HL-60 (cell line): ENCODE data around the gene PKP3.

Experiments
- DNase-seq, 2 experiments: peaks; one replicate each; pipeline ENCODE4 v3.0.0-alpha.2; 2010 to 2020; ENCODE audit warnings: low read depth in 1 of 2, low spot score in 1 of 2
- H3K27ac ChIP-seq: fragments of 250-450 bp; sonication (Bioruptor Pico); replicated peaks from 2 replicates; pipeline ENCODE4 v1.5.1; 2020; ENCODE audit warnings: mild to moderate bottlenecking, moderate library complexity
- H3K27me3 ChIP-seq: fragments of 250-450 bp; sonication (Bioruptor Pico); 2 replicates; pipeline ENCODE4 v1.5.1; 2021; ENCODE audit warnings: mild to moderate bottlenecking, moderate library complexity; ENCODE audit not compliant: insufficient read depth, poor library complexity, severe bottlenecking
- H3K4me3 ChIP-seq: replicated peaks from 2 replicates; pipeline ENCODE4 v1.5.1; 2011; ENCODE audit warnings: mild to moderate bottlenecking, control low read depth, low read length; ENCODE audit not compliant: insufficient read depth
- CTCF ChIP-seq: IDR thresholded peaks from one replicate; pipeline ENCODE4 v1.5.1; 2011; ENCODE audit warnings: low read length, control low read depth, inconsistent platforms; ENCODE audit not compliant: insufficient read depth
- GABPA ChIP-seq: IDR thresholded peaks from 2 replicates; pipeline ENCODE4 v1.6.1; 2012; ENCODE audit warnings: low read depth
- POLR2AphosphoS5 ChIP-seq: IDR thresholded peaks from 2 replicates; pipeline ENCODE4 v1.6.1; 2012; ENCODE audit warnings: low read depth
- SPI1 ChIP-seq: IDR thresholded peaks from 2 replicates; pipeline ENCODE4 v1.6.1; 2012; ENCODE audit warnings: low read depth, mild to moderate bottlenecking, borderline replicate concordance
- TF ChIP-seq, protein P1 (sequence below): IDR thresholded peaks from 2 replicates; pipeline ENCODE4 v1.6.1; 2012; ENCODE audit warnings: low read depth; ENCODE audit not compliant: insufficient replicate concordance

The PKP3 gene

GRCh38 chr11:370070-370941 lies 23.7 kb upstream of the PKP3 start:
- DNase-seq, result no peak
- H3K4me3 ChIP-seq, result no peak overlapping the region

GRCh38 chr11:371051-371450 lies 23.0 kb upstream of the PKP3 start:
- Histone ChIP-seq H3K4me3 (no peak overlapping the region), H3K27me3 (peaks cover 44% of the 10 kb centered on the region), H3K27ac (no peak overlapping the region)
- TF ChIP-seq SPI1 (no peak), GABPA (no peak)
- DNase-seq, result no peak

More at GRCh38 chr11:370070-370941, 23.7 kb upstream of the PKP3 start:
- TF ChIP-seq SPI1, result no peak
- no peak for TF ChIP-seq POLR2AphosphoS5
- TF ChIP-seq CTCF, result no peak
- TF ChIP-seq GABPA, result no peak
- TF ChIP-seq, protein P1, sequence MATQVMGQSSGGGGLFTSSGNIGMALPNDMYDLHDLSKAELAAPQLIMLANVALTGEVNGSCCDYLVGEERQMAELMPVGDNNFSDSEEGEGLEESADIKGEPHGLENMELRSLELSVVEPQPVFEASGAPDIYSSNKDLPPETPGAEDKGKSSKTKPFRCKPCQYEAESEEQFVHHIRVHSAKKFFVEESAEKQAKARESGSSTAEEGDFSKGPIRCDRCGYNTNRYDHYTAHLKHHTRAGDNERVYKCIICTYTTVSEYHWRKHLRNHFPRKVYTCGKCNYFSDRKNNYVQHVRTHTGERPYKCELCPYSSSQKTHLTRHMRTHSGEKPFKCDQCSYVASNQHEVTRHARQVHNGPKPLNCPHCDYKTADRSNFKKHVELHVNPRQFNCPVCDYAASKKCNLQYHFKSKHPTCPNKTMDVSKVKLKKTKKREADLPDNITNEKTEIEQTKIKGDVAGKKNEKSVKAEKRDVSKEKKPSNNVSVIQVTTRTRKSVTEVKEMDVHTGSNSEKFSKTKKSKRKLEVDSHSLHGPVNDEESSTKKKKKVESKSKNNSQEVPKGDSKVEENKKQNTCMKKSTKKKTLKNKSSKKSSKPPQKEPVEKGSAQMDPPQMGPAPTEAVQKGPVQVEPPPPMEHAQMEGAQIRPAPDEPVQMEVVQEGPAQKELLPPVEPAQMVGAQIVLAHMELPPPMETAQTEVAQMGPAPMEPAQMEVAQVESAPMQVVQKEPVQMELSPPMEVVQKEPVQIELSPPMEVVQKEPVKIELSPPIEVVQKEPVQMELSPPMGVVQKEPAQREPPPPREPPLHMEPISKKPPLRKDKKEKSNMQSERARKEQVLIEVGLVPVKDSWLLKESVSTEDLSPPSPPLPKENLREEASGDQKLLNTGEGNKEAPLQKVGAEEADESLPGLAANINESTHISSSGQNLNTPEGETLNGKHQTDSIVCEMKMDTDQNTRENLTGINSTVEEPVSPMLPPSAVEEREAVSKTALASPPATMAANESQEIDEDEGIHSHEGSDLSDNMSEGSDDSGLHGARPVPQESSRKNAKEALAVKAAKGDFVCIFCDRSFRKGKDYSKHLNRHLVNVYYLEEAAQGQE, result no peak
- H3K27ac ChIP-seq, result no peak overlapping the region
- H3K27me3 ChIP-seq, result peaks cover 46% of the 10 kb centered on the region

DNA sequence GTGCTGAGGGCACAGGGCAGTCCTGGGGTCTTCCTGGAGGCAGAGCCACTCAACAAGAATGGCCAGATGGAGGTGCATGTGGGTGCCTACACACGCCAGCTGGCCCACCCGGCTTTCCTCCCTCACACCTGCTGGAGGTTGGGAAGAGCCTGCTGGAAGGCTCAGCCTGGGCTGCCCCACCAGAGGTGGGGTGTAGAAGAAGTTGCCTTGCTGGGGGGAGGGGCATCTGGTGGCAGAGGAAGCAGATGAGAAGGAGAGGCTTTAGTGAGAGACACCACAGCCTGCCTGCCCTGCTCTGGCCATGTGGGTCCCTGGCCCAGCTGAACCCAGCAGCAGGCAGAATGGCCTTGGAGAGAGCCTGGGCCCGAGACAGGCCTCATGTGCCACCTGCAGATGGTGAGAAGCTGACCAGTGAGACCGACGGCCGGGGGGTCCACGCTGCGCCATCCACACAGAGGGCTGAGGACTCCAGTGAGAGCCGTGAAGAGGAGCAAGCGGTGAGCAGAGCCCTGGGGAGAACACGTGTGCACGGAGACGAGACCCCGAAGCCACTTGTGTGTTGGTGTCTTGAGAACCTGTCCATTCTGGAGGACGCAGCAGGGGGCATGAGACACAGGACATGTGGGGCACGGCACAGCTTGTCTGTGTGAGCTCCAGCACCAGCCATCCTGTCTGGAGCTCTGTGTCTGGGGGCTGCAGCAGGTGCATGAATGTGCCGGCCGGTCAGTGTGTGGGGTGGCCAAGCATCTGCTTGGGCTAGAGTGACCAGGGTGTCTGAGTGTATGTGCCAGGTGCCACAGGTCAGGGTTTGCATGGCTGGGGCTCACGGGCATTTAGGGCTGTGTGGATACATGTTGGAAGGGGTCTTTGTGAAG lies 22.1 kb upstream of the PKP3 start:
- DNase-seq, result no peak
- H3K27ac ChIP-seq, result no peak overlapping the region
- TF ChIP-seq, protein P1, result no peak
- no peak overlapping the region for H3K4me3 ChIP-seq
- H3K27me3 ChIP-seq, result peaks cover 39% of the 10 kb centered on the region

DNA sequence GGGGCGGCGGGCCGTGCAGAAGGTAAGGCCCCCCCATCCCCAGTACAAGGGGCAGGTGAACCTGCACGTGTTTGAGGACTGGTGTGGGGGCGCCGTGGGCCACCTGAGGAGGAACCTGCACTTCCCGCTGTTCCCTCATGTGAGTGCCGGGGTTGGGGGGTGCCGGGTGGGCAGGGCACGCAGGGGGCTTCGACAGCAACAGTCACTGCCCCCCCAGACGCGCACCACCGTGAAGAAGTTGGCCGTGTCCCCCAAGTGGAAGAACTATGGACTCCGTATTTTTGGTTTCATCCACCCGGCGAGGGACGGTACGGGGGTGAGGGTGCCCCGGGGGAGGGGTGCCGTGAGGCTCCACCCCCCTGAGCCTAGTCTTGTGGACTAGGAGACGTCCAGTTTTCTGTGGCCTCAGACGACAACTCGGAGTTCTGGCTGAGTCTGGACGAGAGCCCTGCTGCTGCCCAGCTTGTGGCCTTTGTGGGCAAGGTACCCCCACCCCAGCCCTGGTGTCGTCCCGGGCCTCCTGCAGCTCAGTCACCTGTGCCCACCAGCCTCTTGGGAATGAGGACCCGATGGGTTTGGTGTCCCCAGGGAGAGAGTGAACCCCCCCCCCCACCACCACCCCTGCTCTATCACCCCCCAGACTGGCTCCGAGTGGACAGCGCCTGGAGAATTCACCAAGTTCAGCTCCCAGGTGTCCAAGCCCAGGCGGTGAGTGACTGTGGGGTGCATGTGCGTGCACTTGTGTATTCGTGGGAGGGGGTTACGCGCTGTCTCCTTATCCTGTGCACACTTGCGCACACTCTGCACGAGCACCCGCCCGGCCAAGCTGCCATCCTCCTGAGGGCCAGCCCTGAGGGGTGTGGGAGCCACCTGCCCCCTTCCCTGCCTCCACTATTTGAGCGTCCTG lies 20.9 kb upstream of the PKP3 start:
- TF ChIP-seq, protein P1, result no peak
- TF ChIP-seq POLR2AphosphoS5 (no peak), SPI1 (no peak), CTCF (no peak), GABPA (no peak)

More for the DNA sequence above, 20.9 kb upstream of the PKP3 start:
- no peak overlapping the region for H3K4me3 ChIP-seq
- H3K27me3 ChIP-seq, result peaks cover 29% of the 10 kb centered on the region
- no peak overlapping the region for H3K27ac ChIP-seq
- no peak for DNase-seq
